Esophagus squamous epithelium (tissue), 5 donors: ENCODE results near the gene TGFB1I1. TPM values are rescaled to one million over a fixed set of nuclear protein-coding genes. Genes with fewer than 3 reads are reported as not detected.

Experiments used
- DNase-seq: peaks from one replicate; lab custom pipeline; 2025; lab: John Stamatoyannopoulos, UW
- H3K27ac ChIP-seq, 4 donors: fragments of 200-600 bp; sonication (generic); one replicate each; pipeline ENCODE4 v1.5.1; 2016 to 2019; ENCODE audit warnings: mild to moderate bottlenecking in 1 of 4
- H3K27me3 ChIP-seq, 4 donors: fragments of 200-600 bp; sonication (generic); 1 replicate in 3 of 4; 2 replicates in 1 of 4; pipeline versions ENCODE4 v1.5.1 to v1.6.0; 2017 to 2021; ENCODE audit warnings: antibody characterized with exemption in 1 of 4
- H3K36me3 ChIP-seq, 3 donors: fragments of 200-600 bp; sonication (generic); one replicate each; pipeline ENCODE4 v1.5.1; 2016 to 2019
- H3K4me1 ChIP-seq, 3 donors: fragments of 200-600 bp; sonication (generic); one replicate each; pipeline ENCODE4 v1.5.1; 2017 to 2019
- H3K4me3 ChIP-seq, 4 donors: fragments of 200-600 bp; sonication (generic); 1 replicate in 3 of 4; 2 replicates in 1 of 4; pipeline ENCODE4 v1.5.1; 2016 to 2019; ENCODE audit warnings: mild to moderate bottlenecking in 2 of 4, moderate library complexity in 1 of 4
- H3K9me3 ChIP-seq, 3 donors: fragments of 200-600 bp; sonication (generic); one replicate each; pipeline ENCODE4 v1.5.1; 2016 to 2019
- CTCF ChIP-seq, 6 experiments: fragments of 450-650 bp in 4 of 6; fragments of 200-600 bp in 2 of 6; sonication (generic) in 2 of 6; IDR thresholded peaks; one replicate each; pipeline ENCODE4 v1.5.1; 2016 to 2019; ENCODE audit warnings: antibody characterized with exemption in 6 of 6, mild to moderate bottlenecking in 4 of 6, moderate library complexity in 4 of 6
- POLR2A ChIP-seq, 4 donors: fragments of 450-650 bp; IDR thresholded peaks; one replicate each; pipeline ENCODE4 v1.6.1; 2017; ENCODE audit warnings: antibody characterized with exemption in 4 of 4, mild to moderate bottlenecking in 4 of 4, moderate library complexity in 3 of 4
- WGBS, 2 donors: methylation state at CpG; one replicate each; pipeline ENCODE4 v1.1.5; 2018; 5-methylcytosine and 5-hydroxymethylcytosine counted together
- intact Hi-C: fragments of 100-400 bp; cut with DNase I; formaldehyde crosslinking; loops from one replicate; pipeline ENCODE4 v1.15.0; 2022
- total RNA-seq, 4 donors: library from RNA; depleted of rRNA; stranded (reverse); fragments of >200 nt; gene quantifications; one replicate each; pipeline ENCODE4 v1.1.0, GENCODE V29; 2016
- donor health status: DM: yes; HTN: yes; CAD: no.

TGFB1I1 gene
- total RNA-seq, 4 donors from 2014 or later, result 7.5 to 70.6 (median 11.1) TPM

DNA sequence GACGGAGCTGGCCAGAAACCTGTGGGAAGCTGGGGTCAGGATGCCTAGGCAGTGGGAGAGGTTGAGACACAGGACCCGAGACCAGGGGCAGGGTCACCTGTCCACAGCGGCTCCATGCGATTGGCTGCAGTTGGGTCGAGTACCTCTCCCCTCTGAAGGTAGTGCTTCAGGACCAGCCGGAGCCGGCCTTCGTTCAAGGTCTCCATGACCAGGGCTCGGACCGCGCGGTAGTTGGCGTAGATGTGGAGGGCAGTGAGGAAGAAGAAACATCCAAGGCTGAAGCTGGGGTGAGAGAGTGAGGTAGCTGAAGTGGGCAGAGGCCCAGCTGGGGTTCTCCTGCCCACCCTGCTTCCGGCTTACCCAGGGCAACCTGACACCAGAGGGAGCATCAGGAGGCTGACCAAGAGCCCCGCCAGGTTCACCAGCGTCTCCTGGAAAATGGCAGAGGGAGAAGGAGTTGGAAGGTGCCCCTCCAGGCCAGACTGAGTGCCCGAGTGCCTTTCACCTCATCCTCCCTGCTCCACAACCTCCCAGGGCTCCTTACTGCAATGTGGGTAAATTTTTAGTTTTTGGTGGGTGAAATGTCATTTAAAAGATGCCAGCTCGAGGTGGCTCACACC is 21.7 kb downstream of the TGFB1I1 start:
- H3K4me3 ChIP-seq, result no peak overlapping the region
- no peak for DNase-seq
- intact Hi-C loops, result no loop called here
- H3K27me3 ChIP-seq, result peaks cover 0 to 8% (median 0%) of the 10 kb centered on the region in 4 donors
- no peaks in the 10 kb centered on the region for H3K9me3 ChIP-seq
- 87 to 88% methylated on average over 12 to 17 of the region's 18 CpGs for WGBS, 2 donors
- H3K36me3 ChIP-seq, result peaks cover 14 to 89% (median 23%) of the 10 kb centered on the region in 3 donors
- peaks cover 2 to 7% (median 4%) of the 10 kb centered on the region in 3 donors for H3K4me1 ChIP-seq
- TF ChIP-seq POLR2A (IDR thresholded peaks at IDR 0.05) (no peak), CTCF (IDR thresholded peaks at IDR 0.05) (no peak)
- no peak overlapping the region for H3K27ac ChIP-seq

DNA sequence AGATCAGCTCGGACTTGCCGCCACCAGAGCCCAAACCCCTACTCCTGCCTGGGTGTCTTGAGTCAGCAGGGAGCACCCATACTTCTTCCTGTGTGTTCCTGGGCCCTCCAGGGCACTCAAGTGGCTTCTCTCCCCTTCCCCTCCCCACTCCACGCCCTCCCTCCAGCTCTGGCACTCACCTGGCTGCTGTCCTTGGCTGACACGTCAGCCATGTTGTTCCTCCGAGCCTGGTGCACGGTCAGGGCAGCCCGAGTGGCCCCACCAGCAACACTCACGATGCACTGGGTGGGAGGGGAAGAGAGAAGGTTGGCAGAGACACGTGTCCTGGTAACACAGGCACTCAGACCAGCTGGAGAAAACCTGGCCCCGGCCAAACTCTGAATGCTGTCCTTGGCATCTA is 24.7 kb downstream of the TGFB1I1 start:
- TF ChIP-seq CTCF (IDR thresholded peaks at IDR 0.05) (no peak), POLR2A (IDR thresholded peaks at IDR 0.05) (no peak)
- intact Hi-C loops, result no loop called here
- H3K36me3 ChIP-seq, result peaks cover 14 to 93% (median 23%) of the 10 kb centered on the region in 3 donors
- H3K9me3 ChIP-seq, result no peaks in the 10 kb centered on the region
- H3K4me1 ChIP-seq, result no peaks in the 10 kb centered on the region
- DNase-seq, result no peak
- 92 to 100% methylated on average over 1 to 2 of the region's 10 CpGs for WGBS, 2 donors
- no peaks in the 10 kb centered on the region for H3K27me3 ChIP-seq
- no peak overlapping the region for H3K4me3 ChIP-seq
- no peak overlapping the region for H3K27ac ChIP-seq

DNA sequence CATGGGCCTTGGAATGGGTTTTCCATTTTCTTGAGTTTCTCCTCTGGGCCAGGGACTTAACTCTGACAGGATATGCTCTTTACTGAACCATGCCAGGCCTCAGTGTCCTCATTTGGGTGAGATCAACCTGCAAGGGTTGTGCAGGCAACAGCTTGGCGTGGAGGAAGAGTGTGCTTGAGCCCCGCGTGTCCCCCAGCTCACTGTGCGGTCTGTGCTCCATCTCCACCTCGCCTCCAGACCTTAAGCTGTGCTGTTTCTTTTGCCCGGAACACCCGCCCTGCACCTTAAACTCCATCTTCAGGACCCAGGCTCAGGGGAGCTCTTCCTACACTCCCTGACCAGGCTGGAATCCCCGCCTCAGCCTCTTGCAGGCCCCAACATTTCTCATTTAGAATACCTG is 26.5 kb downstream of the TGFB1I1 start:
- DNase-seq, result no peak
- intact Hi-C loops, result no loop called here
- WGBS, 2 donors, result 99 to 100% methylated on average over 8 of the region's 8 CpGs
- Histone ChIP-seq H3K9me3 (no peaks in the 10 kb centered on the region), H3K4me3 (no peak overlapping the region), H3K36me3 (peaks cover 10 to 74% (median 12%) of the 10 kb centered on the region in 3 donors), H3K27me3 (no peaks in the 10 kb centered on the region), H3K4me1 (no peaks in the 10 kb centered on the region), H3K27ac (no peak overlapping the region)
- TF ChIP-seq POLR2A (IDR thresholded peaks at IDR 0.05) (no peak), CTCF (IDR thresholded peaks at IDR 0.05) (no peak)

- TF ChIP-seq CTCF (IDR thresholded peaks at IDR 0.05) (no peak), POLR2A (IDR thresholded peaks at IDR 0.05) (no peak)
- Histone ChIP-seq H3K4me3 (no peak overlapping the region), H3K27ac (no peak overlapping the region), H3K36me3 (peaks cover 5 to 69% (median 8%) of the 10 kb centered on the region in 3 donors), H3K27me3 (no peaks in the 10 kb centered on the region), H3K4me1 (no peaks in the 10 kb centered on the region), H3K9me3 (no peaks in the 10 kb centered on the region)
- intact Hi-C loops, result no loop called here
- no peak for DNase-seq
- 90 to 95% methylated on average over 2 to 8 of the region's 8 CpGs for WGBS, 2 donors
Observed at GRCh38 chr16:31499928-31500327, 28.0 kb downstream of the TGFB1I1 start.

GRCh38 chr16:31501226-31501965 is 29.4 kb downstream of the TGFB1I1 start:
- TF ChIP-seq POLR2A (IDR thresholded peaks at IDR 0.05) (no peak), CTCF (IDR thresholded peaks at IDR 0.05) (no peak)
- intact Hi-C loops, result no loop called here
- Histone ChIP-seq H3K36me3 (peaks cover 3 to 67% (median 8%) of the 10 kb centered on the region in 3 donors), H3K27ac (no peak overlapping the region), H3K4me1 (peaks cover under 1 to 6% (median 2%) of the 10 kb centered on the region in 3 donors), H3K9me3 (no peaks in the 10 kb centered on the region), H3K4me3 (no peak overlapping the region), H3K27me3 (no peaks in the 10 kb centered on the region)
- WGBS, 2 donors, result 74 to 77% methylated on average over 3 of the region's 3 CpGs
- DNase-seq, result no peak
